ENCODE results near the gene RUFY1.

GRCh38 chr5:179617930-179618329, 67.6 kb downstream of the RUFY1 start:
- TF ChIP-seq CTCF (IDR thresholded peaks at IDR 0.05), result no peak
- no peak for TF ChIP-seq POLR2A (IDR thresholded peaks at IDR 0.05)

Data from prostate gland (tissue), 2 donors.